HepG2 (cell line): ENCODE measurements around the gene ASPRV1. TPM values are rescaled to one million over a fixed set of nuclear protein-coding genes. Genes with fewer than 3 reads are reported as not detected.

Experiments used
- ATF1 ChIP-seq: IDR thresholded peaks from 2 replicates; pipeline ENCODE4 v1.6.1; 2016; ENCODE audit warnings: mild to moderate bottlenecking, control low read depth
- CBX2 ChIP-seq, 2 experiments: fragments of 200-600 bp in 1 of 2; sonication (generic); formaldehyde crosslinking in 1 of 2; IDR thresholded peaks; 2 replicates each; pipeline versions ENCODE4 v1.7.0 to v1.8.1; 2018 to 2022; ENCODE audit warnings: low read depth in 2 of 2, low read length in 1 of 2, mild to moderate bottlenecking in 1 of 2, missing genetic modification reagents in 1 of 2
- FLYWCH1 ChIP-seq: sonication (generic); formaldehyde crosslinking; IDR thresholded peaks from 2 replicates; pipeline ENCODE4 v1.8.1; 2023; ENCODE audit warnings: mild to moderate bottlenecking, missing genetic modification reagents
- GPN1 ChIP-seq: sonication (generic); formaldehyde crosslinking; IDR thresholded peaks from 2 replicates; pipeline ENCODE4 v1.5.1; 2020; ENCODE audit warnings: missing genetic modification reagents, borderline replicate concordance
- IKZF5 ChIP-seq: IDR thresholded peaks from 2 replicates; pipeline ENCODE4 v1.6.1; 2018; ENCODE audit warnings: missing genetic modification reagents, mild to moderate bottlenecking, missing compliant biosample characterization
- KDM5A ChIP-seq: fragments of 200-600 bp; sonication (generic); IDR thresholded peaks from 2 replicates; pipeline ENCODE4 v1.7.0; 2018; ENCODE audit warnings: antibody characterized with exemption, mild to moderate bottlenecking, low read length, borderline replicate concordance
- PRDM10 ChIP-seq: sonication (generic); formaldehyde crosslinking; IDR thresholded peaks from 2 replicates; pipeline ENCODE4 v1.4.0; 2020; ENCODE audit warnings: low read depth, missing genetic modification reagents
- RXRB ChIP-seq: IDR thresholded peaks from 2 replicates; pipeline ENCODE4 v1.6.1; 2016; ENCODE audit warnings: borderline replicate concordance, missing genetic modification reagents, missing compliant biosample characterization
- SMAD1 ChIP-seq: sonication (generic); formaldehyde crosslinking; IDR thresholded peaks from 2 replicates; pipeline ENCODE4 v1.4.0; 2020; ENCODE audit warnings: missing genetic modification reagents, low read depth, mild to moderate bottlenecking, borderline replicate concordance
- THYN1 ChIP-seq: sonication (generic); formaldehyde crosslinking; IDR thresholded peaks from 2 replicates; pipeline ENCODE4 v1.8.1; 2023; ENCODE audit warnings: low read depth, mild to moderate bottlenecking, moderate library complexity, missing genetic modification reagents, borderline replicate concordance
- ZFP37 ChIP-seq: sonication (generic); formaldehyde crosslinking; IDR thresholded peaks from 2 replicates; pipeline ENCODE4 v1.4.0; 2020; ENCODE audit warnings: missing genetic modification reagents, borderline replicate concordance
- ZFP91 ChIP-seq: sonication (generic); formaldehyde crosslinking; IDR thresholded peaks from 2 replicates; pipeline ENCODE4 v1.9.0; 2022; ENCODE audit warnings: missing genetic modification reagents, mild to moderate bottlenecking, borderline replicate concordance
- ZNF17 ChIP-seq: sonication (generic); formaldehyde crosslinking; IDR thresholded peaks from 2 replicates; pipeline ENCODE4 v1.5.0; 2020; ENCODE audit warnings: mild to moderate bottlenecking, missing genetic modification reagents
- ZNF256 ChIP-seq: sonication (generic); formaldehyde crosslinking; conservative IDR thresholded peaks from 2 replicates; pipeline ENCODE4 v1.4.0; 2020; ENCODE audit warnings: missing genetic modification reagents
- ZNF350 ChIP-seq: sonication (generic); formaldehyde crosslinking; IDR thresholded peaks from 2 replicates; pipeline ENCODE4 v1.4.0; 2020; ENCODE audit warnings: mild to moderate bottlenecking, low read depth, missing genetic modification reagents, borderline replicate concordance
- ZNF460 ChIP-seq: sonication (generic); formaldehyde crosslinking; IDR thresholded peaks from 2 replicates; pipeline ENCODE4 v1.5.1; 2020; ENCODE audit warnings: missing genetic modification reagents, mild to moderate bottlenecking, borderline replicate concordance
- ZNF629 ChIP-seq: sonication (generic); formaldehyde crosslinking; conservative IDR thresholded peaks from 2 replicates; pipeline ENCODE4 v1.5.0; 2020; ENCODE audit warnings: missing genetic modification reagents
- ZNF709 ChIP-seq: sonication (generic); formaldehyde crosslinking; IDR thresholded peaks from 2 replicates; pipeline ENCODE4 v1.5.0; 2020; ENCODE audit warnings: mild to moderate bottlenecking, missing genetic modification reagents
- ZNF850 ChIP-seq: sonication (generic); formaldehyde crosslinking; conservative IDR thresholded peaks from 2 replicates; pipeline ENCODE4 v1.9.0; 2021; ENCODE audit warnings: mild to moderate bottlenecking, missing genetic modification reagents
- ZSCAN5A ChIP-seq: sonication (generic); formaldehyde crosslinking; IDR thresholded peaks from 2 replicates; pipeline ENCODE4 v1.8.0; 2022; ENCODE audit warnings: mild to moderate bottlenecking, missing genetic modification reagents, borderline replicate concordance
- polyA plus RNA-seq, 8 experiments: library from polyadenylated mRNA; depleted of rRNA in 3 of 8; stranded (reverse) in 7 of 8; unstranded in 1 of 8; fragments of >200 nt; fragmentation: Illumina TruSeq in 4 of 8; extraction: Trizol in 4 of 8; gene quantifications; 2 replicates each; pipeline versions ENCODE4 v1.2.1 to v1.2.3, GENCODE V29; 2011 to 2016; ENCODE audit warnings: low read depth in 4 of 8, missing spikeins in 1 of 8, mixed read lengths in 1 of 8; ENCODE audit not compliant: insufficient read depth in 1 of 8
- total RNA-seq, 5 experiments: library from RNA; depleted of rRNA; stranded (reverse); fragments of >200 nt; fragmentation: Illumina TruSeq; extraction: Trizol; gene quantifications; 2 replicates each; pipeline ENCODE4 v1.2.3, GENCODE V29; 2016; ENCODE audit warnings: low read depth in 1 of 5

The ASPRV1 gene
- total and polyA plus RNA-seq, 2 of the 13 experiments (the other 11 are each of a cell fraction or from before 2014, with no cell fraction given): 0.40 to 0.48 TPM

DNA sequence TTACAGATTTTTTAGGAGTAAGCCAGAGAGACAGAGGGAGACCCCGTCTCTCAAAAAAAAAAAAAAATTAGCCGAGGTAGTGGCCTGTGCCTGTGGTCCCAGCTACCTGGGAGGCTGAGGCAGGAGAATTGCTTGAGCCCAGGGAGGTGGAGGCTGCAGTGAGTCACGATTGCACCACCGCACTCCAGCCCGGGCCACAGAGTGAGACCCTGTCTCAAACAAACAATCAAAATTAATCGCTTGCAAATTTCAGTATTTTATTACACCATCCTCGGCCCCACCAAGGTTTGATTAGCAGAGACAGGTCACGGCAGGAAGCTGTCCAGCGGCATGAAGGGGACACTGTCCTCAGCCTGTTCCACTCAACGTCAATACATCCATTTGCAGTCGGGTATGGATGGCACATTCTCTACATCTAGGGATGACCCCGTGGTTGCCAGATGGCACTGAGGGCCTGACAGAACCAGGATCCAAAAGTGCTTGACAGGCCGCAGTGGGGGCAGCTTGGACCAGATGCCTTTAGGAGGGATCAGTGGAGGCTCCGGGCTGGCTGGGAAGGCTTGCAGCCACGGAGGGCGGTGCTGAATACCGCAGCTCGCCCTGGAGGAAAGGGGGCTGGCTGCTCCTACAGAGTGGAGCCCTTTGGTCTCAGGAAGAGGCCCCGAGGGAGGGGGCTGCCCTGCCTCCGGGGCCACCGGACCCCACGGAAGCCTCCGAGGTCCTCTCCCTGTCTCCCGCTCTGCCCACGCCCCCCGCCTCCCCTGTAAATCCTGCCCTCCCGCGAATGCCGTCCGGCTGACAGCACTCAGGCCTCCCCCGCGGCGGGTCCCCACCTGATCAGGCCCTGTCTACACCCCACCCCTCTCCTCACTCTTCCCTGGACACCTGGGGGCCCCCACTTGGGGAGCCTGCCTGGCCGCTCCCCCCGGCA is 13.1 kb downstream of the ASPRV1 start (continued):
- TF ChIP-seq PRDM10 (CRISPR knock-in tag): no peak
- no peak for TF ChIP-seq ZNF460 (CRISPR knock-in tag)
- no peak for TF ChIP-seq THYN1 (CRISPR knock-in tag)
- no peak for TF ChIP-seq GPN1 (CRISPR knock-in tag)
- TF ChIP-seq ZNF850: no peak
- no peak for TF ChIP-seq ZNF256 (CRISPR knock-in tag)
- no peak for TF ChIP-seq KDM5A
- no peak for TF ChIP-seq ZNF629
- TF ChIP-seq CBX2 (IDR thresholded peaks at IDR 0.05; ENCODE audit: low read depth, low read length): no peak
- no peak for TF ChIP-seq CBX2 (CRISPR knock-in tag; IDR thresholded peaks at IDR 0.05; ENCODE audit: low read depth)
- TF ChIP-seq ZSCAN5A: no peak
- peak; percentile 46; the same call in 1 of the 2 replicates for TF ChIP-seq ZFP91 (CRISPR knock-in tag)
- TF ChIP-seq IKZF5 (CRISPR knock-in tag): no peak
- 0 out of 2 replicates have a peak, but pooled peaks have one; percentile 55 for TF ChIP-seq ZNF350
- peak; percentile 83 for TF ChIP-seq ZNF709 (CRISPR knock-in tag)
- no peak for TF ChIP-seq FLYWCH1 (CRISPR knock-in tag)
- TF ChIP-seq ATF1 (CRISPR knock-in tag): no peak
- no peak for TF ChIP-seq ZNF17 (CRISPR knock-in tag)
- TF ChIP-seq SMAD1 (CRISPR knock-in tag): 0 out of 2 replicates have a peak, but pooled peaks have one; percentile 62
- TF ChIP-seq RXRB (CRISPR knock-in tag): no peak
- no peak for TF ChIP-seq ZFP37
